ENCODE results near the gene APBB2.
A peak's percentile ranks its signal among the peaks of the same experiment; 100 is the strongest.

DNA sequence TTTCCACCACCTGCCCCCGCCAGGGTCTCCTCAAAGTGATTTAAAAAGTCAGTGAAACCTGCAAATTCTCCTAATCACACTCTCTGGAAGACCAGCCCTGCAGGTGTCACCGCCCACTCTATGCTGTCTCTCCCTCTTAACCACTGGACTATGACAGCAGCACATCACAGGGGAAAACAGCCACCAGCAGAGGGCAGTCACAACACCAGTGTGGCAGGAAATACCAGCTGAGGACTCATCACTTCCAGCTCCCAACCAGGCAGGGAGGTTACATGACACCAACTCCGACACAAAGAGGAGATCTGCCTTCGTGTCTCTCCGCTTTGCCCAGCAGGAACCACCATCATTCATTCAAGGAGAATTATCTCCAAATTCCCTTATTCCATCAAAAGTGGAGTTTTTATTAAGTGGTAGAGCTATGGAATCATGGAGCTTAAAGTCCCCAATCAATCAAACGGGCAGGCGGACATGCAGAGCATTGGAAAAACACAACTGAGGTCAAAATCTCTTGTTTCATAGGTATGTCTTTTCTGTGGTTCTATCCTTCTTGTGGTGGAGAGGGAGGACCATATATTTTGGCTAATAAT, 373.3 kb downstream of the APBB2 start:
- TF ChIP-seq, protein P1, sequence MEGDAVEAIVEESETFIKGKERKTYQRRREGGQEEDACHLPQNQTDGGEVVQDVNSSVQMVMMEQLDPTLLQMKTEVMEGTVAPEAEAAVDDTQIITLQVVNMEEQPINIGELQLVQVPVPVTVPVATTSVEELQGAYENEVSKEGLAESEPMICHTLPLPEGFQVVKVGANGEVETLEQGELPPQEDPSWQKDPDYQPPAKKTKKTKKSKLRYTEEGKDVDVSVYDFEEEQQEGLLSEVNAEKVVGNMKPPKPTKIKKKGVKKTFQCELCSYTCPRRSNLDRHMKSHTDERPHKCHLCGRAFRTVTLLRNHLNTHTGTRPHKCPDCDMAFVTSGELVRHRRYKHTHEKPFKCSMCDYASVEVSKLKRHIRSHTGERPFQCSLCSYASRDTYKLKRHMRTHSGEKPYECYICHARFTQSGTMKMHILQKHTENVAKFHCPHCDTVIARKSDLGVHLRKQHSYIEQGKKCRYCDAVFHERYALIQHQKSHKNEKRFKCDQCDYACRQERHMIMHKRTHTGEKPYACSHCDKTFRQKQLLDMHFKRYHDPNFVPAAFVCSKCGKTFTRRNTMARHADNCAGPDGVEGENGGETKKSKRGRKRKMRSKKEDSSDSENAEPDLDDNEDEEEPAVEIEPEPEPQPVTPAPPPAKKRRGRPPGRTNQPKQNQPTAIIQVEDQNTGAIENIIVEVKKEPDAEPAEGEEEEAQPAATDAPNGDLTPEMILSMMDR (IDR thresholded peaks at IDR 0.05) = peak in 2 of 4 experiments; percentile 34 to 54
- TF ChIP-seq POLR2A (IDR thresholded peaks at IDR 0.05) (no peak), EP300 (IDR thresholded peaks at IDR 0.05) (no peak)

All from gastroesophageal sphincter (tissue), 3 donors.